DOHH2 (cell line): ENCODE measurements around the gene MALL.
"Not testable (repeated sequence)": the region's sequence is repeated elsewhere in the genome, so short reads cannot be mapped to it uniquely, and the experiment has no call there.

Source experiments
- H3F3A ChIP-seq: fragments of 200-600 bp; sonication (generic), shearing (Covaris generic); 2 replicates; pipeline ENCODE4 v1.6.0; 2016; ENCODE audit warnings: antibody characterized with exemption, mild to moderate bottlenecking; ENCODE audit not compliant: control insufficient read depth, insufficient read depth
- H3K27ac ChIP-seq: fragments of 200-600 bp; sonication (generic); 2 replicates; pipeline ENCODE4 v1.5.1; 2014; ENCODE audit warnings: low read depth, mild to moderate bottlenecking, low read length, moderate library complexity
- H3K27me3 ChIP-seq: fragments of 200-600 bp; sonication (generic); 2 replicates; pipeline ENCODE4 v1.6.1; 2014; ENCODE audit warnings: mild to moderate bottlenecking, low read length, mixed read lengths; ENCODE audit not compliant: control insufficient read depth
- H3K36me3 ChIP-seq: fragments of 200-600 bp; sonication (generic); 2 replicates; pipeline ENCODE4 v1.6.1; 2014; ENCODE audit warnings: mild to moderate bottlenecking, low read length, moderate library complexity, mixed read lengths; ENCODE audit not compliant: control insufficient read depth
- H3K4me1 ChIP-seq: fragments of 200-600 bp; sonication (generic); 2 replicates; pipeline ENCODE4 v1.6.1; 2014; ENCODE audit warnings: mild to moderate bottlenecking, low read length, mixed read lengths; ENCODE audit not compliant: control insufficient read depth
- H3K4me2 ChIP-seq: fragments of 200-600 bp; sonication (generic); 2 replicates; pipeline ENCODE4 v1.6.0; 2014; ENCODE audit warnings: mild to moderate bottlenecking, low read length, moderate library complexity
- H3K4me3 ChIP-seq: fragments of 200-600 bp; sonication (generic); 2 replicates; pipeline ENCODE4 v1.5.1; 2014; ENCODE audit warnings: mild to moderate bottlenecking, low read length, mixed read lengths
- H3K79me2 ChIP-seq: fragments of 200-600 bp; sonication (generic); 2 replicates; pipeline ENCODE4 v1.6.1; 2014; ENCODE audit warnings: mild to moderate bottlenecking, low read length, mixed read lengths; ENCODE audit not compliant: control insufficient read depth
- H3K9me2 ChIP-seq: fragments of 200-600 bp; sonication (generic); replicated peaks from 2 replicates; pipeline ENCODE4 v1.6.1; 2014; ENCODE audit warnings: mild to moderate bottlenecking, low read length, mixed read lengths; ENCODE audit not compliant: control insufficient read depth
- H3K9me3 ChIP-seq: fragments of 200-600 bp; sonication (generic); 2 replicates; pipeline ENCODE4 v1.6.1; 2014; ENCODE audit warnings: antibody characterized with exemption, low read length, mixed read lengths; ENCODE audit not compliant: control insufficient read depth, insufficient read depth
- H4K20me1 ChIP-seq: fragments of 200-600 bp; sonication (generic); 2 replicates; pipeline ENCODE4 v1.6.0; 2014; ENCODE audit warnings: low read depth, mild to moderate bottlenecking, antibody characterized with exemption, low read length, moderate library complexity; ENCODE audit not compliant: control insufficient read depth, insufficient read depth

Gene MALL

GRCh38 chr2:110041941-110042660 is 73.5 kb downstream of the MALL start:
- not testable (repeated sequence) for H3K36me3 ChIP-seq, H3K4me1 ChIP-seq, H3K4me2 ChIP-seq, H3K79me2 ChIP-seq, H3K9me3 ChIP-seq, H3K27ac ChIP-seq, H3K27me3 ChIP-seq, H4K20me1 ChIP-seq, H3K4me3 ChIP-seq, H3K9me2 ChIP-seq, H3F3A ChIP-seq

DNA sequence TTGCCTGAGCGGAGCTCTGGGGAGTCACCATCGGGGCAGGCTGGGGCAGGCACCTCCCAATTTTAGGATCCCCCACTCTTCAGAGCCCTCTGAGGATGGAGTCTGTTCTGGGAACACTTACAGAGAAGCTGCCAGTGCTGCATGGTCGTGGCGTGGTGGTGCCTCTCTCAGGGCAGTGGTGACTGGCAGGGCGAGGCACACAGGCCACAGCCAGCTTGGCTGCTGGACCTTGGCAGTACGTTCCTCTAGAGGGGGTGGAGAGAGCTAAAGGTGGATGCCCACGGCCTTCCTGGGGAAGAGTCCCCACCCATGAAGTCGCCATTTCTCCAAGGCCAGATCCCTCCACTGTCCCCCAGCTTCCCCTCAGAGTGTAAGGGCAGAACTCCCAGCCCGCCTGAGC is 78.3 kb downstream of the MALL start:
- H3K27me3 ChIP-seq, H3K4me3 ChIP-seq, H3F3A ChIP-seq, H3K36me3 ChIP-seq, H3K9me3 ChIP-seq, H3K79me2 ChIP-seq, H3K27ac ChIP-seq, H4K20me1 ChIP-seq, H3K9me2 ChIP-seq, H3K4me1 ChIP-seq, H3K4me2 ChIP-seq: not testable (repeated sequence)

- H3K4me2 ChIP-seq, H3K9me3 ChIP-seq, H3K79me2 ChIP-seq, H3K4me3 ChIP-seq, H3K27me3 ChIP-seq, H3K9me2 ChIP-seq, H3F3A ChIP-seq, H3K4me1 ChIP-seq, H4K20me1 ChIP-seq, H3K27ac ChIP-seq, H3K36me3 ChIP-seq: not testable (repeated sequence)
Measured at GRCh38 chr2:110035384-110035783, 80.2 kb downstream of the MALL start.

DNA sequence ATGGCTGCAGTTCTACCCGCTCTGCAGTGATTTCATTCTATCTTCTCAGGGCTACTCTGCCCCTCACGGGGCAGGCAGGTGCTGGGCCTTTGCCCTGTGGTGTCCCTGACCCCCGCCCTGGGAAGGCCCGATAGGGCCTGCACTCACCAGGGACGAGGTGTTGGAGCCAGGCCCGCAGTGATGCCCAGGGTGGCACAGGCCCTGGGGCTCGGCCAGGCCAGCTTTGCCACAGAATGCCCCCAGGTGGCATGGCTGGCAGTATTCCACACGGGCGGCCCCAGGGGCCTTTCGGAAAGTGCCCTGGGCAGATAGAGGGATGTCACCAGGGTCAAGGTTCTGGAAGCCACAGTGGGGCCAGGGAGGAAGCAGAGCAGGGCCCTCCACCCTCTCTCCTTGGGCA is 80.7 kb downstream of the MALL start:
- not testable (repeated sequence) for H3F3A ChIP-seq, H3K79me2 ChIP-seq, H3K4me3 ChIP-seq, H3K4me2 ChIP-seq, H3K27ac ChIP-seq, H3K4me1 ChIP-seq, H3K9me2 ChIP-seq, H4K20me1 ChIP-seq, H3K27me3 ChIP-seq, H3K9me3 ChIP-seq, H3K36me3 ChIP-seq
